ENCODE data around the gene OR6B1.

Gene OR6B1

DNA sequence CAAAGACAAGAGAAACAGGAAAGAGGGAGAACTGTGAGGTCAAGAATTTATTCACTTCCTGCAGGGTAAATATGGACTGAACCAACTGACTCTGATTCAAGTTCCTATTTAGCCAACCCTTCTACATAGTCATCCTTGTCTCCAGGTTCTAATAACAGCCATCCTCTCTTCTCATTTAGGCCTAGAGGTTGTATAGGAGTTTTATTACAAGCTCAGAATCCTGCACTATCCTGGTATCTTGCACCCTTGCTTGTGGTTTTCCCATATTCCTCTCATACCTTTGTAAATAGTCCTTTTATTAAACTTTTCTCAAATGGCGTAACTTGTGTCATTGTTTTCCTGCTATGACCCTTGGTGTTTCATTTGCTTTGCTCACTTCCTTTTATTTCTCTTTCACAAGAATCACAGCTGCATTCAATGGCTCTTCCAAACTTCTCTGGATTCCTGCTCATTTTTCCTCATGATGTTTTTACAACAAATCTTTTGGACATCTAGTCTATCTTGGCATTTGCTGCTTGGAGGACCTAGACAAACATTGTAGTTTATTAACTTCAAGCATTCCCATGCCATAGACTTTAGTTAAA lies 36.3 kb downstream of the OR6B1 start:
- H3K4me1 ChIP-seq (ENCODE audit: low read depth, poor library complexity, severe bottlenecking): no peaks in the 10 kb centered on the region
- H4K20me1 ChIP-seq (ENCODE audit: insufficient read depth): no peaks in the 10 kb centered on the region
- TF ChIP-seq, protein P1, sequence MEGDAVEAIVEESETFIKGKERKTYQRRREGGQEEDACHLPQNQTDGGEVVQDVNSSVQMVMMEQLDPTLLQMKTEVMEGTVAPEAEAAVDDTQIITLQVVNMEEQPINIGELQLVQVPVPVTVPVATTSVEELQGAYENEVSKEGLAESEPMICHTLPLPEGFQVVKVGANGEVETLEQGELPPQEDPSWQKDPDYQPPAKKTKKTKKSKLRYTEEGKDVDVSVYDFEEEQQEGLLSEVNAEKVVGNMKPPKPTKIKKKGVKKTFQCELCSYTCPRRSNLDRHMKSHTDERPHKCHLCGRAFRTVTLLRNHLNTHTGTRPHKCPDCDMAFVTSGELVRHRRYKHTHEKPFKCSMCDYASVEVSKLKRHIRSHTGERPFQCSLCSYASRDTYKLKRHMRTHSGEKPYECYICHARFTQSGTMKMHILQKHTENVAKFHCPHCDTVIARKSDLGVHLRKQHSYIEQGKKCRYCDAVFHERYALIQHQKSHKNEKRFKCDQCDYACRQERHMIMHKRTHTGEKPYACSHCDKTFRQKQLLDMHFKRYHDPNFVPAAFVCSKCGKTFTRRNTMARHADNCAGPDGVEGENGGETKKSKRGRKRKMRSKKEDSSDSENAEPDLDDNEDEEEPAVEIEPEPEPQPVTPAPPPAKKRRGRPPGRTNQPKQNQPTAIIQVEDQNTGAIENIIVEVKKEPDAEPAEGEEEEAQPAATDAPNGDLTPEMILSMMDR (conservative IDR thresholded peaks at IDR 0.05; ENCODE audit: low read depth, low read length): no peak
- no peak overlapping the region for H3K4me2 ChIP-seq
- no peaks in the 10 kb centered on the region for H3K27me3 ChIP-seq (ENCODE audit: insufficient read depth, low read depth)
- H3K9ac ChIP-seq: no peak overlapping the region
- no peaks in the 10 kb centered on the region for H3K36me3 ChIP-seq (ENCODE audit: insufficient read depth)
- H3K27ac ChIP-seq: no peak overlapping the region
- no peak overlapping the region for H3K4me3 ChIP-seq (IDR thresholded peaks at IDR 0.05; ENCODE audit: insufficient read depth, low read depth, low read length)
- no peak overlapping the region for H2AFZ ChIP-seq (ENCODE audit: low read depth)
- no peaks in the 10 kb centered on the region for H3K79me2 ChIP-seq (ENCODE audit: insufficient read depth, low read depth)

DNA sequence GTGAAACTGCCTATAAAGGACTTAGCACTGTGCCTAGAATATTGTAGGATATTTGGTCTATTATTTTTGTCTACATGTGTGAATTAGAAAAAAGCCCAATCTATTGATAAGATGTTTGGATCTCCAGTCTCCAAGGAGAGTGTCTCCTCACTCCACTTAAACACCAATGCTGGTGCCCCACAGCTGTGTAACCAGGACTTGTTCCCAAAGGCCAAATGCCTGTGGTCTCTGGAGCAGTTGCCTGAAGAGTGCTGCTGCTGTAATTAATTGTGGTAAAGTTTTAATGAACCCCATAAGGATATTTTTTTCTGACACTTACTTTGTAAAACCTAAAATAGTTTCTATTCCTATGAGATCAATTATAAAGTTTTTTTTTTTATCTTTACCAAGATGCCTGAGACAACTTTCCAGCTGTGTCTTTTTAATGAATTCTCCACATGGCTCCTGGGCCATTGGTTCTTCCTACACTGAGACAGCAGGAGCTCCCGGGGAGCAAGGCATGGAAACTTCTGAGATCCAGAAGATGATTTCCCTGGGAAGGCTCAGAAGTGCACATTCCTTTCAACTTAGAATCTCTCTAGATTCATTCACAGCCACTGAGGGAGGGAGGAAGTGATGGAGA lies 37.4 kb downstream of the OR6B1 start:
- TF ChIP-seq, protein P1 (conservative IDR thresholded peaks at IDR 0.05; ENCODE audit: low read depth, low read length): no peak

DNA sequence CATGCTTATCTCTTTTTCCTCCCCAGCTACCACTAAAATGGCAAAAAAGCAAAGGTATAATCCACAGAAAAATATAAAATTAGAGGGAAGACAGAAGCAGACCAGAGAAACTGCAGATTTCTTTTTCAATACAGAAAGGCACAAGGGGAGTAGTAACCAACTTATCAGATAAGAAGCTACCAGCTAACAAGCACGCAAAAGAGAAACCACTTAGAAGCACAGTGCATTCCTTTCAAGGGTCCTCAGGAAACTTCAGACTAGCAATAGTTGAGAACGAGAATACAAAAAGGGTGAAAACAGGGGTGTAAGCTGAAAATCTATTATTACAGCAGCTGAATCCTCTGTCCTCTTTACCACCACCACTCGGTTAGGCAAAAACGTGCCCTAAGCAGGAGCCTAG lies 38.8 kb downstream of the OR6B1 start:
- Histone ChIP-seq H3K4me3 (IDR thresholded peaks at IDR 0.05; ENCODE audit: insufficient read depth, low read depth, low read length) (no peak overlapping the region), H3K4me1 (ENCODE audit: low read depth, poor library complexity, severe bottlenecking) (no peaks in the 10 kb centered on the region), H3K27ac (no peak overlapping the region), H3K9ac (no peak overlapping the region), H3K27me3 (ENCODE audit: insufficient read depth, low read depth) (no peaks in the 10 kb centered on the region), H3K79me2 (ENCODE audit: insufficient read depth, low read depth) (no peaks in the 10 kb centered on the region), H2AFZ (ENCODE audit: low read depth) (no peak overlapping the region), H4K20me1 (ENCODE audit: insufficient read depth) (no peaks in the 10 kb centered on the region), H3K36me3 (ENCODE audit: insufficient read depth) (no peaks in the 10 kb centered on the region), H3K4me2 (no peak overlapping the region)
- TF ChIP-seq, protein P1 (conservative IDR thresholded peaks at IDR 0.05; ENCODE audit: low read depth, low read length): no peak

More for the DNA sequence above, 37.4 kb downstream of the OR6B1 start:
- Histone ChIP-seq H3K27ac (no peak overlapping the region), H3K4me1 (ENCODE audit: low read depth, poor library complexity, severe bottlenecking) (no peaks in the 10 kb centered on the region), H3K79me2 (ENCODE audit: insufficient read depth, low read depth) (no peaks in the 10 kb centered on the region), H3K36me3 (ENCODE audit: insufficient read depth) (no peaks in the 10 kb centered on the region), H3K27me3 (ENCODE audit: insufficient read depth, low read depth) (no peaks in the 10 kb centered on the region), H3K4me2 (no peak overlapping the region), H4K20me1 (ENCODE audit: insufficient read depth) (no peaks in the 10 kb centered on the region), H2AFZ (ENCODE audit: low read depth) (no peak overlapping the region), H3K9ac (no peak overlapping the region), H3K4me3 (IDR thresholded peaks at IDR 0.05; ENCODE audit: insufficient read depth, low read depth, low read length) (no peak overlapping the region)

DNA sequence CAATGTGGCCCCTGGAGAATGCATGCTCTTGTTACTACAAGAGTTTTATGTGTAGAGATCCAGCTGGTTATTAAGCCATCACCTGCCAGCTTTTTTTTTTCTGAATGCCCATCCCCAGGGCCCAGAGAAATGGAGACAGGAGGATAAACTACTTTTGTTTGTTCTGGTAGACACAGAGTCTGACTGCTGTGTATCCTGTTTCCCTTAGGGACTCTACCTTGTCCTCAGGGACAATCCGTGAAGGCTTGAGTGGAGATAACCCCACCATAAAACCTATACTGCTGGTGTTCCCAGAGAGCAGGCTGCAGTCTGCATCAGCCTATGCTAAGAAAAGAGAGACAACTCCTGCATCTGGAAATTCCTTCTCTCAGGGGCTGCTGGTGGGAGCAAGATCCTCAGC lies 48.5 kb downstream of the OR6B1 start, which contains the start of gene OR2A5:
Gene OR2A5 (plus strand): TSS at position 301 of the 400 bp plus-strand sequence. CDS start 1,454 bp downstream, outside the sequence.
- H3K4me2 ChIP-seq: no peak within 1 kb of the TSS
- H3K9ac ChIP-seq: no peak within 1 kb of the TSS
- H3K79me2 ChIP-seq (ENCODE audit: insufficient read depth, low read depth): no peaks in the 10 kb centered on the region
- H3K4me3 ChIP-seq (IDR thresholded peaks at IDR 0.05; ENCODE audit: insufficient read depth, low read depth, low read length): no peak within 1 kb of the TSS
- H4K20me1 ChIP-seq (ENCODE audit: insufficient read depth): no peaks in the 10 kb centered on the region
- H3K27ac ChIP-seq: no peak within 1 kb of the TSS
- H2AFZ ChIP-seq (ENCODE audit: low read depth): no peak within 1 kb of the TSS
- no peaks in the 10 kb centered on the region for H3K36me3 ChIP-seq (ENCODE audit: insufficient read depth)
- H3K27me3 ChIP-seq (ENCODE audit: insufficient read depth, low read depth): no peaks in the 10 kb centered on the region
- H3K4me1 ChIP-seq (ENCODE audit: low read depth, poor library complexity, severe bottlenecking): no peaks in the 10 kb centered on the region
- TF ChIP-seq, protein P1 (conservative IDR thresholded peaks at IDR 0.05; ENCODE audit: low read depth, low read length): no peak

All from KMS-11 (cell line).